HG02852 (cell line): ENCODE measurements around the gene ADAMTS14.
"Not testable (repeated sequence)": the region's sequence is repeated elsewhere in the genome, so short reads cannot be mapped to it uniquely, and the experiment has no call there.

Source experiments
- ATAC-seq: cut with Tn5 transposase; IDR thresholded peaks from one replicate; pipeline ENCODE4 v1.9.1; 2021; ENCODE audit warnings: mild to moderate bottlenecking, moderate library complexity; ENCODE audit not compliant: unreplicated experiment

ADAMTS14 gene

GRCh38 chr10:70768026-70768685, 95.8 kb downstream of the ADAMTS14 start:
- not testable (repeated sequence) for ATAC-seq

GRCh38 chr10:70769121-70769520, 96.8 kb downstream of the ADAMTS14 start:
- ATAC-seq = no peak

- ATAC-seq = no peak
These were observed 97.7 kb downstream of the ADAMTS14 start for GRCh38 chr10:70770001-70770400.

GRCh38 chr10:70770516-70770915, 98.2 kb downstream of the ADAMTS14 start:
- ATAC-seq = not testable (repeated sequence)

GRCh38 chr10:70771311-70772194, 99.2 kb downstream of the ADAMTS14 start:
- no peak for ATAC-seq

- no peak for ATAC-seq
These were observed 100.3 kb downstream of the ADAMTS14 start for GRCh38 chr10:70772627-70773026.

- ATAC-seq = no peak
These were observed 101.2 kb downstream of the ADAMTS14 start for GRCh38 chr10:70773461-70773860.

- no peak for ATAC-seq
These were observed 101.9 kb downstream of the ADAMTS14 start for GRCh38 chr10:70773965-70774809.

GRCh38 chr10:70774810-70775678, 102.7 kb downstream of the ADAMTS14 start:
- ATAC-seq = no peak

GRCh38 chr10:70775679-70776454, 103.6 kb downstream of the ADAMTS14 start:
- no peak for ATAC-seq

- ATAC-seq = no peak
These were observed 104.2 kb downstream of the ADAMTS14 start for GRCh38 chr10:70776455-70777005.

GRCh38 chr10:70777063-70777875, 105.0 kb downstream of the ADAMTS14 start:
- no peak for ATAC-seq

GRCh38 chr10:70778267-70778924, 106.1 kb downstream of the ADAMTS14 start:
- no peak for ATAC-seq

GRCh38 chr10:70779088-70779487, 106.8 kb downstream of the ADAMTS14 start:
- no peak for ATAC-seq

GRCh38 chr10:70779511-70780369, 107.4 kb downstream of the ADAMTS14 start:
- ATAC-seq = no peak

GRCh38 chr10:70780370-70780760, 108.1 kb downstream of the ADAMTS14 start:
- no peak for ATAC-seq

- no peak for ATAC-seq
These were observed 108.5 kb downstream of the ADAMTS14 start for GRCh38 chr10:70780772-70781171.
